Stimulated activated CD8-positive, alpha-beta memory T cell treated with anti-CD3 and anti-CD28 coated beads, Interleukin-12 subunit alpha, Interleukin-12 subunit beta, amount 100 ng/mL, for 1 hour (primary cell): ENCODE results near the gene LRP1B.

ENCODE experiments used
- DNase-seq: peaks from one replicate; pipeline ENCODE4 v3.0.0-alpha.2; 2020; ENCODE audit warnings: low read depth

LRP1B gene

DNA sequence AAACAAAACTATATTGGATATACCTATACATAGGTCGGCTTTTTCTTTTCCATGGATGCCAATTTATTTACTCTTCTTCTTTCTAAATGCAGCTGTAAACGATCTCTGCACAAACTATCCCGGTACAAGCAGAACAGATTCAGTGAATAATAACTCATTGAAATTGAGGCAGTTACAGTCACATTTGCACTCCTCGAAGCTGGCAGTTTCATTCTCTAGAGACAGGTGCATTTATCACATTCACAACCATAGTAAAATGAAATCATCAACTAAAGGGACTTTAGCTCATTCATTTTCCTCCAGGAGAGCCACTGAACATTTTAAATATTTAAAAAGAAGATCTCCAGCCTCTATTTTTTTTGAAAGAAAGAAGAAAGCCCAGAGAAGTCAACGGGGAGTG is 551.7 kb downstream of the LRP1B start:
- no peak for DNase-seq

DNA sequence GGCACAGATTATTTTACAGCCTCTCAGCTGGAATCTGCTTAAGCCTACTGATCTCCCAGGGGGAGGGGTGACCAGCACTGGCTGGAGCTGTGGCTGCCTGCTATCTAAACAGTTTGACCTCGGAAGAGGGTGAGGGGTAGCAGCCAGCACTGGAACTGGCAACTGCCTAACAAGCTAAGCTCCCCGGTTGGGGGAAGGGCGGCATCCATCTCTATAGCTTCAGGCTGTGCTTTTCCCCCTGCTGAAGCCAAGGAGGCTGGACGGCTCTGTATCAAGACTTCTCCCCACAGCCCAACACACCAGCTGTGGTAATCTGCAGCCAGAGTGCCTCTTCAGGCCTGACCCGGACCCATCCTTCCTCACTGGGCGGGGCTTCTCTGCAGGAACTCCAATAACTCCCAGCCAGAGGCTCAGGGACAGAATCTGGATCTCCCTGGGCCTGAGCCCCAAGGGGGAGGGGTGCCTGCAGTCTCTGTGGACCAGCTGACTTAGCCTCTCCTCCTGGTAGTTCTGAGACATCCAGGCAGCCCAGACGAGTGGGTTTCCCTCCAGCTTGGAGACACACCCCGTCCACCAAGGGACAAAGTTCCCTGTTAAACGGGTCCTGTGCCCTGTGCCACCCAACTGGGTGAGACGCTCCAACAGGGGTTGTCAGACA is 560.2 kb downstream of the LRP1B start:
- no peak for DNase-seq

DNA sequence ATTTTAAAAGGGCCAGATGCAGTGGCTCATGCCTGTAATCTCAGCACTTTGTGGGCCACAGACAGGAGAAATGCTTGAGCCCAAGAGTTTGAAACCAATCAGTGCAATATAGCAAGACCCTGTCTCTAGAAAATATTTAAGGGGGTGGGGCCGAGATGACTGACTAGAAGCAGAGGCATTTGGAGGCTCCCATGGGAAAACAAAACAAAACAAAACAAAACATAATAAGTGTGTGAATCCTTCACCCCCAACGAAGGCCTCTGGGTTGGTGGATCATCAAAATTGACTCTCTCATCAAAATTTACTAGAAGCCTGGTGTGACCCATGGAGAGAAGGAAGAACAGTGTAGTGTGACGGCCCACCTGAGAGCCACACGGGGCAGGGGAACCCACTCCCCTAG is 560.9 kb downstream of the LRP1B start:
- DNase-seq: no peak

DNA sequence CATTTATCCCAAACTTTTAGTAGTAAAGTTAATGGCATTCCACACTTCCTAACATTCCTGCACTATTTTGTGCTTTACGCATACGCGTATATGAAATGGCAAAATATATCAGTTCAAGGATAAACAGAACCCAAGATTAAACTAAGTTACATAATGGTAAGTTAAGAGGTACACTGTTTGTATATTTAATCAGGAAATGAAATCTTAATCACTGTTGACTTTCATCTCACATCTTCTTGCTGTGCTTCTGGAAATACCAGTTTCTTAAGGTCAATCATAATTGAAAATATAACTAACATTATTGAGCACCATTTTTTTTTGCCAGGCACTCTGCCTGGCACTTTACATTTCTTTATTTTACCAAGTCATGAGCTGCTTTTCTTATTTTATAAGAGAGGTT is 565.2 kb downstream of the LRP1B start:
- DNase-seq: no peak

DNA sequence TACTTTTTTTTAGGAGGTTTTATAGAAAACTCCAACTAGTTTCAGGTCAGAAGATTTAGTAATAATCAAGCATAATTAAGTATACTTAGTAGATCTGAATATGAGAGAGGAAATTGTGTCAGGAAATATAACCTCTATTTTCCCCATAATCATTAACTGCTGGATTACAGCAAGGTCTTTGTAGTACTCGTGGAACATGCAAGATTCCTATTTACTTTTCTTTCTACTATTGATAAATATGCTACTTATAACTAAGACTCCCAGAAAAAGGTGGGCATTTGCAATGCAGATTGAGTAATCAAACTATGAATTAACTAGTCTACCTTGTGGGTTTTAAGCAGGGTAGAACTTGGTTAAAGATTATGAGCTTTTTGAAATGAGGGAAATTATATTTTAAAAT is 570.1 kb downstream of the LRP1B start:
- no peak for DNase-seq

DNA sequence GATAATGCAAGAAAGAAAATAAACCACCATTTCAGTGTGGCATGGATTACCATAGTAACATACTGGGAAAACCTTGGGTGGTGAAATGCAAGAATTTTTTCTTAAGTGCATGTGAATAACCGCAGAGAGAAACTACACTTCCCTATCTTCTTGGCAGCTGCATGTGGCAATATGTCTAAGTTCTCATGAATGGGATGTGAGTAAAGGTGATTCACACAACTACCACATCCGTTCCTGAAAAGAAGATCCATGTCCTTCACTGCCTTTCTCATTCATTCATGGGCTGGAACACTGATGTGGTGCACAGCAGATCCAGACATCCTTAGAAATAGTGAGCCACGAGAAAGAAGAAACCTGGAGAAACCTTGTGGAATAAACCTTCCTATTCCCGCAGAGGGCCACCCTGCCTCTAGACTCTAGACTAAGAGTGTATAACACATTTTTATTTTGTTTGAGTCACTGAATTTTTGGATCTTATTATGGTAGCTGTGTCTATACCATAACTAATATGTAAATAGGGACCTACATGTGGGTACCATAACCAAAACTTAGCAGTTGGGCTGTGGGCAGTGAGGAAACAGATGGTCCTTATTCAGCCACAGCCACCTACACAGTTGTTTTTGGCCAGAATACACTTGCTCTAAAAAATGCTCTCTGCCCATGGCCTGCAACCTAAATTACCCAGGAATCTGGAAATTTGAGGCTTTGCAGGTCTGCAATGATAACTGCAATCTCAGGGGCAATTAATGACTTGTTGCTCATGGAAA is 573.3 kb downstream of the LRP1B start:
- DNase-seq: no peak

DNA sequence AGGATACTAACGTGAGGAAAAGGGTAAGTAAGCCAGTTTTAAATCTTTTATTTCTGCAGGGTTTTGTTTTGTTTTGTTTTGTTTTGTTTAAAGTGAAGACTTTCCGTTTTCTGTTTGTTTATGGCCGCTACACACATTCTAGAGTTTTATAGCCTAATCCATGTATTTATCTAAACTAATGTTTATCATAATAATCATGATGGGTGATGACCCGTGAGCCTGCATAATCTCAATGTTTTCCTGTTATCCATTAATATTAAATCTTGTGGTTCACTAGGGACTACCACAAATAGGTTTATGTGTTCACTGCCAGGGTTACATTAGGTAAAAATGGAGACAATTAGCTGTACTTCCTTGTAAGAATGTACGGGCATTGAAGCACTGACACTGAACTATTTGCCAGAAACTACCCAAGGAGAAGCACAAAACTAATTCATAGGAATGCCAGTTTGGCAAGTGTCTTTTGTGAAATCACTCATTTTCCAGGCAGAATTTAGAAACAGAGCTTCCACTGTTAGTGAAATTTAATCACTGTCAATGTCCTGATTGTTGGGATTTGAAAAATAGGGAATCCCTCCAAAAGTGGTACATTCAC is 574.8 kb downstream of the LRP1B start:
- DNase-seq: no peak

DNA sequence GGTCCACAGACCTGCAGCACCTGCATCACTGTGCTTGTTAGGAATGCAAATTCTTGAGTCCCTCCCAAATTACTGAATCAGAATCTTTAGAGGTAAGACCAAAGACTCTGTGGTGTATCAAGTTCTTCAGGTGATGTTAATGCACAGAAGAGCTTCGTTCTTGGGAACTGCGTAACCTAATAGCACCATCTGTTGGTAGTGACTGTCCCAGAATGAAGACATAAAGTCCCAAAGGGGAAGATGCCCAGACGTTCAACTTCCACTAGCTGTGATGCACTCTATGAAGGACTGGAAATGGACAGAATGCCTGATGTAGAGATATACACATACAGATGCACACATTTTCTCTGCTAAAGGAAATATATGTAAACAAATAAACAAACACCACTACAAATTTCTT is 576.0 kb downstream of the LRP1B start:
- no peak for DNase-seq

DNA sequence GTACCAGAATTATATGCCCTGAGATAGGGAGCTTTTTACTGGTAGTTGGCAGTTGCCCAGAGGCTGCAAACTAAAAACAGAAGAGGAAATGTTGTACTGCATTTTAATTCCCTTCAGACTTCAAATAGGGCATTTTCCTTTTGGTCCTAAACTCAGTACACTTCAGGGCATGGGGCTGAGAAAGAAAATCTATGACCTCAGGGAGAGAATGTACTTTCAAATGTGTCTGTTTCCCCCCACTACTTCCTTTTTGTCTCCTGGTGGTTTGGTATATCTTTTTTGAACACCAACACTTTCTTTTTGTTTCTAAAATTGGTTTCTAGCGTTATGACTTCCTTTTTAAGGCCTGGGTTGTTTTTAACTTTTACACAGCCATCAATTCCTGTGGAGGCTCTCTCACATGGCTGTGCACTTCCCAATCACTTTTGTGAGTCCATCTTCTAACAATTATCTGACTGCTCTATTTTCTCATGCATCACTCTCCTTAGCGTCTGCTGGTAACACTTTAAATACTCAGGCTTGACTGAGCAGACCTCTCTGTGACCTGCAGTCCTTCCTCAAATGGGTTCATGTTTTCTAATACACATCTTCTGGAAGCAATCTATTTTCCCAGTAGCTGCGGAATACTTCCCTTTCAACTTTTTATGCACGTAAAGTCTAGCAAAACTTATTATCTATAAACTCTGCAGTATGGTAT is 596.0 kb downstream of the LRP1B start:
- DNase-seq: no peak

DNA sequence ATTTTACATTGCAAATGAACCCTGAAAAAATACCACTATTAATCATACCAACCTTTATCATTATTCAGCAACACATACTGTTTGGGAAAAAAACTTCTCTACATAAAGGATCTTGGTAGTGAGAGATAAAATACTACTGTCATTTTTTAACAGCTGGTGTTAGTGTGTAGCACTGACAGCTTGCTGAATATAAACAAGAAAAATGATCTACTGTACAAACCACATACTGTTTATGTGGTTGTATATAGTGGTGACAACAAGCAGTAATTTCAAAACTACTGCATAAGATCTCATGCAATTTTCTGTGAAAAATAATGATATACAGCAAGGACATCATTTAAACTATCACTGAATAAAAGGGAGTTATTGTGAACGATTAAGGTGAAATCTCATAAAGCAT is 601.2 kb downstream of the LRP1B start:
- no peak for DNase-seq

DNA sequence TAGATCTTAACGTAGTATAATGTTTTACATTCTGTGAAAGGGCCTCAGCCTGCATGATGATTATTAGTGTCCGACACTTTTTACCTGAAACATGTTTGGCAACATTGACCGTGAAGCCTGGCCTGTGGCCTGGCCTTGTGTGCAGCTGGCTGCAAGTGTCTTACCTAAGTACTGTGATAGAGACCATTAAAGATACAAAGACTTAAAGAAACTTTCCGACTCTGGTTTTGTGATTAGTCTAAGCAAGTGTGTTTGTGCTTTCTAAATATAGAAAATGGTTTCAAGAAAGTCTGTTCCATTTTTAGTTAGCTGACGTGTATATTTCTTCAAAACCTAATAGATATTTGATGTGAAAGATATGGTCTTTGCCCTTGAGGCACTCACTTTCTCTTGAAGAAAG is 601.8 kb downstream of the LRP1B start:
- DNase-seq: no peak

DNA sequence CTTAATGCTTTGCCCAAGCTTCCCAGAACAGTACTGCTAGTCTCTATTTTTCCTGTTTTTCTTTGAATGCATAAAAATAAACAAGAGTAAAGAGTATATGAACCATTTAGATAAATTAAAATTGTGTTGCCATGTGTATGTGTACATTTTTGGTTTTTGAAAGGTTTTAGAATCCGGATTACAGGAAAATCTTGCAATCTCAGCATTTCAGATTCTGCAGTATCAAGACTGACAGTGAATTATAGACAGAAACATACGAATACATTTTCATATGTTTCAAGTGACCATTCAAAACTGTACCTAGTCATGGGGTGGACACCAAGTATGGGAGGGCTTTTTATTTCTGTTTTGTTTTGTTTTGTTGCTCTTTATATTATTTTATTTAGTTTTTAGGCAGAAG is 604.1 kb downstream of the LRP1B start:
- no peak for DNase-seq

DNA sequence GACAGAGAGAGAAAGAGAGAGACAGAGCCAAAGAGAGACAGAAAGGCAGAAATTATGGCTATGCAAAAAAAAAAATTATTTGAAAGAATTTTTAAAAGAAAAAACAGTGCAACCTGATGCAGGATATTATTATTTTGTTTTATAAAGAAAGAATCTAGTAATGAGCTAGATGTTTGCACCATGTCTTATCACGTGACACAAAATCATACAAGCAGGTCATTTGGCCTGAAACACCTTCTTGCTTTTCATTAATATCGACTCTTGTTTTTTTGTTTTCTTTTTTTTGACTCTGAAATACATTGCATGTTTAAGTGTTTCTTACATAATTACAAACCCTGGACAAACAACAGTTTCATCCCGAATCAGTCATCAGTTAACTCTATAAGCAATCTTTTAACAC is 606.0 kb downstream of the LRP1B start:
- no peak for DNase-seq

DNA sequence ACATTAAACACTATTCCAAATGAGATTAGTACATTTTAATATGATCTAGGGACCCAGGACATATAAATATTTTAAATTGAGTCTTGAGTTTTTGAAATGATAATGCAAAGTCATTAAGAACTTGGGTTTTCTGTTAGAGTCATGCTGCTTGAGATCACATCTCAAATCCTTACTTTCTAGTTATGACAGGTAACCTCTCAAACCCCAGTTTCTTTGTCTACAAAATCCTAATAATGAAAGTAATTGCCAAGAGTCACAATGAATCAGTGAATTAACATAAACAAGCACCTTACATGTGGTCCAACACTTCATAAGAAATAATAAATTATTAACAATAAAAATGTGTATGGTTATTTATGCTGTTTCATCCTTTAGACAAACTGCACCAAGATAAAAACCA is 607.6 kb downstream of the LRP1B start:
- no peak for DNase-seq

DNA sequence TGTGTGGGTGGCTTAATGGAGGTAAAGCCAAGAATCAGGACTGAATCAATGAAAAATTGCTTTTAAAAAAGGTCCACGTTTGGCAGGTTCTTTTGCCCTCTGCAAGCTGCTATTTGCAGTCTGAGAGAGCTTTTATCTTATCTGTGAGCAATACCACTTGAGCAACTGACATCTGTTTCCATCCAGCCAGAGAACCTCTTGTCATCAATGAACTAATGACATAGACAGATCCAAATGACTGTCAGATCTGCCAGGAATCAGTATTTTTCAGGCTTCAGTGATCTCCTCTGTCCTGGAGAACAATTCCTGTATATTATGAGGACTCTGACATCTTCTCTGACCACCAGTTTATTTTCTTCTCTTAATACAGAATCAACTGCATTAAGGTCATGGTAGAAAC is 608.1 kb downstream of the LRP1B start:
- DNase-seq: no peak

DNA sequence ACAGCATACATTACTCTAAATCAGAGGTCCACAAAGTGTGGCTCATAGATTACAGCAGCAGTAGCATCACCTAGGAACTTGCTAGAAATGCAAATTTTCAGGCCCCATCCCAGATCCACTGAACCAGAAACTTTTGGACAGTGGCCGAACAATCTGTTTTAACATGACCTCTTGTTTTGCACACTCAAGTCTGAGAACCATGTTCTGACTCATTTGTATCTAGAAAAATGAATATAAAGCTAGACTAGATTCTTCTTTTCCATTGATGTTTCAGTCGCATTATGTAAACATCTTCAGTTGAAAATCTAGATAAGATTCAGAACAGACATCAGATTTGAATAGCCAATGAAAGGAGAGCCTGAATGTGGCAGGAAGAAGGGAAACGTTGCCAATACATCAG is 608.8 kb downstream of the LRP1B start:
- no peak for DNase-seq

DNA sequence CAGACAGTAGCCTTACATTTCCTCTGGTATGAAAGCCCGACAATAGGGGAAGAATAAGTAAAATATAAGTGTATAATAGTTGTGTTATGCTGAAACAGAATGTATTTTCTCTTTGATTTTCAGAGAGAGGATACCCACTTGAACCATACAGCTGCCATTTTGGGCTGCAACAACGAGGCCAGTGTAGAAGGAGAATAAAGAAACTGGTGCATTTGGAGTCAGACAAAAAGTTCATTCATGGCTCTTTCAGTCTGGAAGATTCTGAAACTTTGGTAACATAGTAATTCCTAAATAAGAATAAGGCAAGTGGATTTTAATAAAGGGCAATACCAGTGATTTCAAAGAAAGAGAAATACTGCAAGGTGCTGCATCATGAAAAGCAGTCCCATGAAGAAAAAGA is 610.9 kb downstream of the LRP1B start:
- no peak for DNase-seq

DNA sequence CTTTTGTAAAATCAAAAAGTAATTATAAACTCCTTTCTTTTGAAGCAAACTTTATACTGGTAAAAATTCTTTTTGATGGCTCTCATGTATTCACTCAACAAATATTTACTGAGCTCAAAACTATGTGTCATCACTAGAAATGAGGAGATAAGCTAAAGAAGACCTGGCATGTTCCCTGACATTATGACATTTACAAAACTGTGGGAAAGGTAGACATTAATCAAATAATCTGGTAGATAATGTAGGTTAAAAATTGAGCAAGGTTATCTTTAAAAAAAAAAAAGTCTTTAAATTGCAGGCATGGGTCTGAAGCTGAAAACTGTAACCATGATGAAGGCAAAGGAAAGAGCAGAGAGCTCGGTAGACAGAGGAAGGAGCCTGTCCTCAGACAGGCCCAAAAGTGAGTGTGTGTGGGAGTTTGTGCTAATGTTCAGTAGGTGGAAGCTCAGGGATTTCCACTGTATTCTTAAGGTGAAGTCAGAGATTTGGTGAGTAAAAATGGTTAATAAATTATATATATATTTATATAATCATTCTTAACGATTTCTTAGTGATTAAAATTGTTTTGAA is 612.9 kb downstream of the LRP1B start:
- no peak for DNase-seq

DNA sequence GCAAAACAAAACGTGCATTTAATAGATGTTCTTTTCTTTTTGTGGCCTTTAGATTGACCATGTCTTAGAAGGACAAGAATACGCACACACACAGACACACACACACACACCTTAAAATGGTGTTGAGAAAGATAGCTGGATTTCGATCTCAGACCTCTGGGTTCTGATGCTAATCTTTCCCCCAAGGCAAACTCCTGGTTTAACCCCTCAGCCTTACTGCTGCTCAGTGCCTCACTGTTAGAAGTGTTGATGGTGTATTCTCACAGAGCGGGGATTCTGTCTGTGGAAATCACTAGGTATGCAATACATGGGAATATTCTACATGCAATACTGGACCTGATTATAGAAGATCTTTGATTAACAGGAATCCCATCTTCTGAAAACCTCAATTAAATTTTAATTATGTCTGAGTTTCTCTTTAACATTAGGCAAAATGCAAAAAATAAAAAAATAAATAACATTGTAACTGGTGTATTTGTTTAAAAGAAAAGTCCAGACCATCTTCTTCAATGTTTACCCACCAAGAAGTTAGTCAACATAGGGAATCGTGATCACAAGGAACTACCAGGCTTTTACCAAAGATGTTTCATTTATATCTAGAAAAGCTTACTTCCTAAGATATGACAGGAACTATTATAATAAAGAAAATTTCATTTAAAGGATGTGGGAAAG is 613.5 kb downstream of the LRP1B start:
- DNase-seq: no peak

DNA sequence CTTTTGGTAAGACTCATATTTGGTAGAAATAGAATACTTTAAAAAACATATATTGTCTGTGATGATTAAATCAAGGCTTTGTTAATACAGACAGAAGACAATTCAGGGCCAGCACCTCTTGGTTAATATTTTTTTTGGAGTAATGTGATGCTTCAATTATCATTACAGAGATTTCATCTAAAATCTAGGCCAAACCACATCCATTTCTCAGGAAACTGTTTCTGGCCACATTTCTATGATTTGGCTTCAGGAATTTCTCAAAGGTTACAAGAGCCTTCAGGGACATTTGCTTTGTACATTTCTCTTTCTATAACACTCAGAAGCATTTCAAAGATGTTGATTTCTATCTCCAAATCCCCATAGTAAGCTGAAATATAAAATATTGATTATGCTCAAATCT is 614.9 kb downstream of the LRP1B start:
- no peak for DNase-seq

DNA sequence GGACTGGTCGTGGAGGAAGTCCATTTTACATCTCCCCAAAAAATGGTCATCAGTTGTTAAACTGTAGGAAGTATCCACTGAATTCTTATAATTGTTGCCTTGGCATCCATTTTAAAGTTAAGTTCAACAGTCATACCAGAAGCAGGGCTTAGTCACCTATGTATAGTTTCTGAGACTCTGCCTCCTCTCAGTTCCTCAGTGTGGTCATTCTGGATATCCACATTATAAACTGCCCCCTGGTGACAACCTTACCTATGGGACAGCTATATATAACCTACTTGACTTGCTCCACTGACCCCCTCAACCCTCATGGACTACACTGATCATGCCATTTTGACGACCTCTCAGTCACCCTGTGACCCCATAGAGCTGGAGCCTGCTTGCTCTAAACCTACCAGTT is 617.0 kb downstream of the LRP1B start:
- DNase-seq: no peak
